Duodenal mucosa (tissue), 2 donors: ENCODE measurements around the gene TRAF5.

Source experiments
- H3K27ac ChIP-seq: one replicate; pipeline ENCODE4 v1.7.0; 2013; ENCODE audit warnings: low read depth, low read length
- H3K27me3 ChIP-seq, 2 donors: one replicate each; pipeline ENCODE4 v1.7.0; 2013; ENCODE audit warnings: low read length in 2 of 2, control low read depth in 1 of 2; ENCODE audit not compliant: insufficient read depth in 2 of 2, control insufficient read depth in 1 of 2
- H3K36me3 ChIP-seq, 2 donors: one replicate each; pipeline ENCODE4 v1.7.0; 2013; ENCODE audit warnings: low read length in 2 of 2, control low read depth in 1 of 2; ENCODE audit not compliant: insufficient read depth in 2 of 2, control insufficient read depth in 1 of 2
- H3K4me1 ChIP-seq, 2 donors: one replicate each; pipeline ENCODE4 v1.7.0; 2013; ENCODE audit warnings: low read length in 2 of 2, control low read depth in 1 of 2; ENCODE audit not compliant: insufficient read depth in 2 of 2, control insufficient read depth in 1 of 2
- H3K4me3 ChIP-seq, 2 donors: one replicate each; pipeline ENCODE4 v1.7.0; 2013; ENCODE audit warnings: low read length in 2 of 2, low read depth in 1 of 2
- H3K9ac ChIP-seq, 2 donors: one replicate each; pipeline ENCODE4 v1.7.0; 2013; ENCODE audit warnings: low read length in 2 of 2, low read depth in 1 of 2
- H3K9me3 ChIP-seq, 2 donors: one replicate each; pipeline ENCODE4 v1.7.0; 2013; ENCODE audit warnings: low read length in 2 of 2, control low read depth in 1 of 2; ENCODE audit not compliant: control insufficient read depth in 1 of 2

TRAF5 gene

DNA sequence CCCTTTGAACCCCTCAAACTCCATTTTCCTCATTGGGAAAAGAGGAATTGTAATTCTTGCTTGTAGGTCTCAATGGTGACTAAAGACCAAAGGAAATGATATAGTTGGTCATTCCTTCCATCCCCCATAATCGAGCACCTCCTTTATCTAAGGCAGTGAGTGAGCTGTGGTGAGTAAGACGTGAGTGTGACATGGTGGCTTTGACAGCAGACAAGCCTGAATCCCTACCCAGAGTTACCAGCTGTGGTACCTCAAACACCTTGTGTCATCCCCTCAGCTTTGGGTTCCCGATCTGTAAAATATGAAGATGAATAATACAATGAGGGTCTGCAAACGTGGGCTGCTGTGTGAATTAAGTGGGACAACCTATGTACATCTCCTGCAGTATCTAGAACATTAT, 8.4 kb downstream of the TRAF5 start:
- Histone ChIP-seq H3K9me3 (no peaks in the 10 kb centered on the region), H3K36me3 (no peaks in the 10 kb centered on the region), H3K9ac (no peak overlapping the region), H3K27me3 (no peaks in the 10 kb centered on the region), H3K27ac (no peak overlapping the region), H3K4me1 (peaks cover 58 to 61% of the 10 kb centered on the region in 2 donors), H3K4me3 (no peak overlapping the region)

DNA sequence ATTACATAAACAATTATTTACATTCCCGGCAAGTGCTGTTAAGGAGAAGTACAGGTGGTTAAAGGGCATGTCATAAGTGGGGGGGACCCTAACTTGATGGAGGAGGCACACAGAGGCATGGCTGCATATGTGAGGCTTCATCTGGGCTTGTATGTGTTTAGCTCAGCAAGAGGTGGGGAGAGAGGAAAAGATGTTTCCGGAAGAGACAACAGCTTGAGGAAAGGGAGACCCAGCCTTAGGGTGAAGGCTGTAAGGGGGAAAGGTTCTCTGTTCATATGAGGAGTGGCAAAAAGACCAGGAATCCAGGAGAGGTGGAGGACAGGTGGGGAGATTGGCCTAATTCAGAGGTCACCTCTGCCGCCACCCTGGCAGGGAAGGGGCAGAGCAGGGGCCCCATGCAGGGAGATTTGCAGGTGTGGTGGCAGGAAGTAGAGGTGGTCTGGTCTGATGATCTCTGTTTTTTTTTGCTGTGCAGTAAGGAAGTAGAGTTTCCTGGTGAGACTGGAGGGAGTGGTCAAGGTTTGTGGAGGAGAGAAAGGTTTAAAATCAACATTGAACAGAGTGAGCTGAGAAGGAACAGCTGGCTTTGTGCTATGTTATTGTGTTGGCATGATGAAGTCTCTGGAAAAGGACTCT, 9.0 kb downstream of the TRAF5 start:
- Histone ChIP-seq H3K9ac (peak overlapping the region; percentile 15 to 20), H3K4me1 (peaks cover 53 to 56% of the 10 kb centered on the region in 2 donors), H3K9me3 (no peaks in the 10 kb centered on the region)

DNA sequence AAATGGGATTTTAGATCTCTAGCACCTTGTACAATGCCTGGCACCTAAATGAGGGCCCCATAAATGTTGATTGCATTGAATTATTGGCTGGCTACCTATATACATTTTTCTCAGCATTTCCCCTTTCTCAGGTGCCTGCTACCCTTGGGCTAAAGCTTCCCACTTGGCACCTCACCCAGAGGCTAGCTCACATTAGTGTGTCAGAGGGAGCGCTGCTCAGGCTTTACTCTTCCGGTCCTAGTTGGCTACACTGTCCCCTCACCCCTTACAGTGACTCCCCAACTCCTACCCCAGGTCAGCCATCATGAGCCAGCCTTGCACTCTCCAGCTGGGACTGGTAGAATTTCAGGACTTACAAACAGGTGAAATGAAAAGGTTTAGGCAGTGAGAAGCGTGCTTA, 9.5 kb downstream of the TRAF5 start:
- Histone ChIP-seq H3K27ac (no peak overlapping the region), H3K4me1 (peaks cover 54 to 57% of the 10 kb centered on the region in 2 donors), H3K9me3 (no peaks in the 10 kb centered on the region), H3K36me3 (no peaks in the 10 kb centered on the region), H3K9ac (no peak overlapping the region), H3K27me3 (no peaks in the 10 kb centered on the region), H3K4me3 (peak overlapping the region; percentile 1 to 29)

More for the DNA sequence above, 9.0 kb downstream of the TRAF5 start:
- peak overlapping the region; percentile 1 to 44 for H3K4me3 ChIP-seq
- no peaks in the 10 kb centered on the region for H3K36me3 ChIP-seq
- H3K27me3 ChIP-seq: no peaks in the 10 kb centered on the region
- no peak overlapping the region for H3K27ac ChIP-seq

DNA sequence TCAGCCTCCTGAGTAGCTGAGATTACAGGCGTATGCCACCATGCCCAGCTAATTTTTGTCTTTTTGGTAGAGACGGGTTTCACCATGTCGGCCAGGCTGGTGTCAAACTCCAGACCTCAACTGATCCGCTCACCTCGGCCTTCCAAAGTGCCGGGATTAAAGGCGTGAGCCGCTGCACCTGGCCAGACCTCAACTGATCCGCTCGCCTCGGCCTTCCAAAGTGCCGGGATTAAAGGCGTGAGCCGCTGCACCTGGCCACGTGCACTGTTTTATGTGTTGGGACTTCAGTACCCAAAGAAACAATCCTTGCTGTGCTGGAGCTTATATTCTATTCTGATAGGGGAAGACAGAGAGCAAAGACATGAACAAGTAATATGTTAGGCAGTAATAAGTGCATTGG, 10.1 kb downstream of the TRAF5 start:
- Histone ChIP-seq H3K4me3 (no peak overlapping the region), H3K27me3 (no peaks in the 10 kb centered on the region), H3K9ac (no peak overlapping the region), H3K4me1 (peaks cover 53 to 61% of the 10 kb centered on the region in 2 donors), H3K27ac (no peak overlapping the region), H3K9me3 (no peaks in the 10 kb centered on the region), H3K36me3 (no peaks in the 10 kb centered on the region)

DNA sequence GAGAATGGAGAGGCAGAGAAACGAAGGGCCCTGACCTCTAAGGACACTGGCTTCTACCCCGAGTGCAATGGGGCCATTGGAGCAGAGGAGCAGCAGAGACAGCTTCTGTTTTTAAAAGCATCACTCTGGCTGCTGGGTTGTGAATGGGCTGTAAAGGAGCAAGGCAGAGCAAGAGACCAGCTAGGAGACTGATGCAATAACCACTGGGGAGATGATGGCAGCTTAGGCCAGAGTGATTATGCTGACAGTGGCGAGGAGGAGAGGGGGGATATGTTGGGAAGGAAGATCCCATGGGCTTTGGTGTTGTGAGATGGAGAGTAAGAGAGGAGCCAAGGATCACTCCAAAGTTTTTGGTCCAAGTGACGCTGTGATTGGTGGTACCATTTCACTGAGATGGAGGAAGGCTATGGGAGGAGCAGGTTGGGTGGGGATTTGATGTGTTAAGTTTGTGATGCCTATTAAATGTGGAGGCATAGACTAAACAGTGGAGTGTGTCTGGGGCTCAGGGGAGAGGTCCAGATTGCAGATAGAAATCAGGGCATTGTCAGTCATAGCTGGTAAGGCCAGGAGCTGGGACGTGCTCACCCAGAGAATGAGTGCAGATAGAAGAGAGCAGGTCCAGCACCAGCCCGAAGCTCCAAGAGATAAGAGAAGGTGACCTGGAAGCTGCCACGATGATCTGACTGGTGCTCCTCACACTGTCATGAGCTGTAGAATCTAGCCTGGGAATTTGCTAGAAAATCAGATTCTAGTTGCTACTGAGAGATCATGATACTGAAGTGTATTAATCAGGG, 11.0 kb downstream of the TRAF5 start:
- Histone ChIP-seq H3K27ac (no peak overlapping the region), H3K9me3 (no peaks in the 10 kb centered on the region)

DNA sequence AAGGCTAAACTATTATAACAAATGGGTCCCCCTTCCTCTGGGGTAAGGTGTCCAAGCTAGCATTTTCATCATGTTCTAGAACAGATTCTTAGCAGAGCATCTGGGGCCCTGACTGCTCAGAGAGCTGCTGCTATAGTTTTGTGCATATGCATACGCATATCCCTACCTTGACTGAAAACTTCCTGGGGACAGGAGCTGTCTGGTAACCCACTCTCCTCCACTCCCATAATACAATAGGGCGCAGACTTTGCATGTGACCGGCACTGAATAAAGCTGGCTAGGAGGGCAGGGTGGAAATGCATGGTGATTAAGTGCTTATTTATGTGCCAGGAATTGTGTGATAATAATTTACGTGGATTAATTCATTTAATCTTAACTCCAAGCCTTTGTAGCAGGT, 11.6 kb downstream of the TRAF5 start:
- no peaks in the 10 kb centered on the region for H3K27me3 ChIP-seq
- no peak overlapping the region for H3K4me3 ChIP-seq
- H3K27ac ChIP-seq: no peak overlapping the region
- no peaks in the 10 kb centered on the region for H3K9me3 ChIP-seq
- no peak overlapping the region for H3K9ac ChIP-seq
- no peaks in the 10 kb centered on the region for H3K36me3 ChIP-seq
- H3K4me1 ChIP-seq: peaks cover 41 to 54% of the 10 kb centered on the region in 2 donors

More for the DNA sequence above, 11.0 kb downstream of the TRAF5 start:
- Histone ChIP-seq H3K9ac (no peak overlapping the region), H3K4me3 (no peak overlapping the region), H3K27me3 (no peaks in the 10 kb centered on the region), H3K36me3 (no peaks in the 10 kb centered on the region), H3K4me1 (peaks cover 44 to 54% of the 10 kb centered on the region in 2 donors)

DNA sequence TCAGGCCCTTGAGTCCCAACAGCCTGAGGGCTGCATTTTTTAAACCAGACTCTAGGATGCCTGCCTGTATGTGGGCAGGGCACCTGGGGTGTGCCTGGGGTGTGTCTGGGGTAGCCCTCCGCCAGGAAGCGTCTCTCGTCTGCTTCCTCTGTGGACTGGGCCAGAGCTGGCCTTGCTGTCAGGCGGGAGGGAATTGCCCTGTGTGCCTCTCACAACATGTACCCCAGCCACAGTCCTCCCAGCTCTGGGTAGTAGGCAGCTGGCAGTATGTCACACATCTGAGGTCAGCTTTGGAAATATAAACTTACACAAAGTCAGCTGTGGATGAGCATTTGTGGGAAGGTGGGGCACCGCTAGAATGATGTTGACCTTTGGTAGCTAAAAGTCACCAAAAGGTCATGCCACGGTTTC, 13.0 kb downstream of the TRAF5 start:
- Histone ChIP-seq H3K9ac (no peak overlapping the region), H3K36me3 (no peaks in the 10 kb centered on the region), H3K4me1 (peaks cover 34 to 47% of the 10 kb centered on the region in 2 donors), H3K27me3 (no peaks in the 10 kb centered on the region), H3K4me3 (no peak overlapping the region), H3K27ac (no peak overlapping the region), H3K9me3 (no peaks in the 10 kb centered on the region)

DNA sequence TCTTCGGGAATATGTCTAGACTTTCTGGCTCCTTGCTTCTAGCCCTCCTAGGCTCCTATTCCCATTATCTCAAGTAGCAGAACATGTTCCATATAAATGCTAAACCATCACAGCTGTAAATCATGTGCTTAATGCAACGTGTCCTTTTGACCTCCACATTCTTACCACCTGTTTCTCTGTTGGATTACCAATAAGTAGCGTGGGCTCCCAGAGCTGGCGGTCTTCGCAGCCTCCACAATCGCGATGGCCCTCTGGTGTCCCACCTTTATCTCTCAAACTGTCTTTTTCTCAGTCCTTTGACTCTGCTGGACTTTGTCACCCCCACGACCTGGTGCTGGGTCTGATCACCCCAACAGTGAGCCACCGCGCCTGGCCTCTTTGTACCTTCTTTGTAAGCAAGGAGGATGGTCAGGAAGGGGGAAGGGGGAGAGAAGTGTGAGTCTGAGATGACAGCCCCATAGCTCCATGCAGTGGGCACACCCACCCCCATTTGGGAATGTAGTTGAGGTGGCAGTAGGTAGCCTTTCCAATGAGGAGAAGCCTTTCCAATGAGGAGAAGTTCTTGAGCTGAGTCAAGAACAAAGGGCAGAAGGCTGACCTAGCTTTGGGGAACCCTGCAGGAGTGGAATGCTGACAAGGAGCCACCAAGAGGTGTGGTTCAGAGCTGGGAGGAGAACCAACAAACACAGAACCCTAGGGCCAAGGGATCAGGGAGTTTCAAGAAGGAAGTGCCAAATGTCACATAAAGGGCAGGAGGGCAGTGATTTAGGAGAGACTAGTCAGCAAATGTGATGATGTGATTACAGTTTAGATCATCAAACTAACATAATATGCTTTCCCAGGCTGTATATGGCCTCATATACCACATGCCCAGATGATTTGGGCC, 14.2 kb downstream of the TRAF5 start:
- Histone ChIP-seq H3K9me3 (no peaks in the 10 kb centered on the region), H3K27me3 (no peaks in the 10 kb centered on the region), H3K36me3 (no peaks in the 10 kb centered on the region), H3K4me1 (peaks cover 22 to 37% of the 10 kb centered on the region in 2 donors), H3K9ac (no peak overlapping the region), H3K27ac (no peak overlapping the region), H3K4me3 (no peak overlapping the region)

DNA sequence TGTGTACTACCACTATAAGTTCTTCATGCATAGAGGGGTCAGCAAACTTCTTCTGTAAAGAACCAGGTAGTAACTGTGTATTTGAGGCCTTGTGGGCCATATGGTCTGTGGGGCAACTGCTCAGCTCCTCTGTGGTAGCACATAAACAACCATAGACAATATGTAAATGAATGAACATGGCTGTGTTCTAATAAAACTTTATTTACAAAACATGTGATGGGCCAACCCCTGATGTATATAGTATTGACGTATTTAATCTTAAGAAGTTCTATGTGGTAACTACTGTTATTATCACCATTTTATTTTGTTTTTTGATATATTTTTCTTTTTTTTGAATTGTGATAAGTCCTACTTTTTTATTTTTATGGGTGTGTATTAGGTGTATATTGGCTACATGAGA, 15.4 kb downstream of the TRAF5 start:
- Histone ChIP-seq H3K4me1 (peaks cover 14 to 25% of the 10 kb centered on the region in 2 donors), H3K9me3 (no peaks in the 10 kb centered on the region), H3K4me3 (no peak overlapping the region), H3K9ac (no peak overlapping the region), H3K27ac (no peak overlapping the region), H3K27me3 (no peaks in the 10 kb centered on the region), H3K36me3 (no peaks in the 10 kb centered on the region)

DNA sequence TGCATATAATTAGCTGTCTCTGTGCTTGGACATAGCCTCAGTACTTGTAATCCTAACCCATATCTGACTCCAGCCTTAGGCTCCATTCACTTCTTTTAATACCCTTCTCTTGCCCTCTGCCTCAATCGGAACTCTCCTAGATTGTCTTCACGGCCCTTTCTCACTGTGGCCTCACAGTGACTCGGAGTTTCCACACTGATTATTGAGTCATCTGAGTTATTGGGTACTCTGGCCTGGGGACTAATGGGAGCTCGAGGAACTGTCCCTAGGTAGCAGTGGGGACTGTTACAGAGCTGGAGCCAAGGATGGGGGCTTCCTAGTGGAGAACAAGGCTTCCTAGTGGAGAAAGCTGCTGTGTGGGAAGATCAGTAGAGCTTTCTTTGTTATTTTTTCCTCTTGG, 17.0 kb downstream of the TRAF5 start:
- peaks cover 11 to 19% of the 10 kb centered on the region in 2 donors for H3K4me1 ChIP-seq
- no peak overlapping the region for H3K27ac ChIP-seq

More for the DNA sequence above, 17.0 kb downstream of the TRAF5 start:
- H3K27me3 ChIP-seq: no peaks in the 10 kb centered on the region
- no peak overlapping the region for H3K9ac ChIP-seq
- peaks cover 2 to 3% of the 10 kb centered on the region in 2 donors for H3K36me3 ChIP-seq
- H3K9me3 ChIP-seq: no peaks in the 10 kb centered on the region
- H3K4me3 ChIP-seq: no peak overlapping the region
